ENCODE data around the gene TPK1. TPM values are rescaled to one million over a fixed set of nuclear protein-coding genes. Genes with fewer than 3 reads are reported as not detected.
"Not testable (repeated sequence)": the region's sequence is repeated elsewhere in the genome, so short reads cannot be mapped to it uniquely, and the experiment has no call there.

The TPK1 gene
- total RNA-seq, 2 donors from 2014 or later = 9.9 to 16.1 TPM

DNA sequence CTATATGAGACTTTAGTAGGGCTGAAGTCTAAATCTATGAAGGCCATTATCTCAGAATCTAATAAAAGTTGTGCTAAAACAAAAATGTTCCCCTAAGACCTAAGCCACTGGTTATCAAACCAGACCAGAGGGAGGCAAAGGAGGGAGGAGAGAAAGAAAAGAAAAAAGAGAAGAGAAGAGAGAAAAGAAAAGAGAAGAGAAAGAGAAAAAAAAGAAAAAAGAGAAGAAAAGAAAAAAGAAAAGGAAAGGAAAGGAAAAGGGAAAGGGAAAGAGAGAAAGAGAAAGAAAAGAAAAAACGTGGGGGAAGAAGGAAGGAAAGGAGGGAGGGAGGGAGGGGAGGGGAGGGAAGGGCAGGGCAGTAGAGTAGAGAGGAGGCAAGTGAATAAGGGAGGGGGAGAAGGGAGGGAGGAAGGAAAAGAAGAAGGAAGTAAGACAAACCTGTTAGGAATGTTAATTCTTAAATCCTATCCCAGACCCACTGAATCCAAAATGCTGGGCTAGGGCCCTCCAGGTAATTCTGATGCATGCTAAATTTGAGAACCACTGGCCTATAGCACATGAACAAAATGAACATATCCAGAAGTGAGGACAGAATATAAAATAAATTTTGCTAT lies 98.9 kb downstream of the TPK1 start:
- intact Hi-C loops (cut with DNase I) = no loop called here
- DNase-seq (ENCODE audit: low spot score) = no peak

DNA sequence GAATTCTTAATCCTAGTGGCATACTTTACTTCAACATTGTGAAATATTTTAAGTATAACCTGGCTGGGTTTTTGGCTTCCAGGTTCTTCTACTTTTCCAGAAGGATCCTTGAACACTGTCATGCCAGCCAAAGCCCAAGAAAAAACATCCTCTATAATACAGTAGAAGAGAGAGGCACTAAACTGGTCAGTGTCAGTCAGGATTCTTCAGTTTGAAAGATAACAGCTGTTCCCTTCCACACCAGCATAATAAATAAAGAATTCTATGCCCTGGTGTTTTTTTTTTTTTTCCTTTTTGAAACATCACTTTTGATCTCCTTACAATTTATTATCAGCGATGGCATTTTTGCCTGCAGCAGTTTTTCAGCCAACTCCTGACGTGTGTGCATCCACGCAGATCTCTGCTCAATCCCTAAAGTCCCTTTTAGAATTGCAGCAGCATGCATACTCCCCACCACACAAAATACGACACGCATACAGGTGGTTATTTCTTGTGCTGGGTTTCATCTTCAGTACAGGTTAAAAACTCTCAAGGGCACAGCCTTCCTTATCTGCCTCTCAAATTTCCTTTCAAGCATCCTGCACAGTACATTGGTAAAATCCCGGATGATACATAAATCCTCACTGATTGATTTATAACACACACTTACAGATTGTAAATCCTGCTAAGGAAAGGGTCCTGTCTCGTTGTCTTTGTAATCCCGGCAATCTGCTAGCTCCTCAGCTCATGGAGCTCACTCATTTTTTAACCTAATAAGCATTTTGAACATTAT lies 100.2 kb downstream of the TPK1 start:
- no peak for DNase-seq (ENCODE audit: low spot score)
- intact Hi-C loops (cut with DNase I) = no loop called here

DNA sequence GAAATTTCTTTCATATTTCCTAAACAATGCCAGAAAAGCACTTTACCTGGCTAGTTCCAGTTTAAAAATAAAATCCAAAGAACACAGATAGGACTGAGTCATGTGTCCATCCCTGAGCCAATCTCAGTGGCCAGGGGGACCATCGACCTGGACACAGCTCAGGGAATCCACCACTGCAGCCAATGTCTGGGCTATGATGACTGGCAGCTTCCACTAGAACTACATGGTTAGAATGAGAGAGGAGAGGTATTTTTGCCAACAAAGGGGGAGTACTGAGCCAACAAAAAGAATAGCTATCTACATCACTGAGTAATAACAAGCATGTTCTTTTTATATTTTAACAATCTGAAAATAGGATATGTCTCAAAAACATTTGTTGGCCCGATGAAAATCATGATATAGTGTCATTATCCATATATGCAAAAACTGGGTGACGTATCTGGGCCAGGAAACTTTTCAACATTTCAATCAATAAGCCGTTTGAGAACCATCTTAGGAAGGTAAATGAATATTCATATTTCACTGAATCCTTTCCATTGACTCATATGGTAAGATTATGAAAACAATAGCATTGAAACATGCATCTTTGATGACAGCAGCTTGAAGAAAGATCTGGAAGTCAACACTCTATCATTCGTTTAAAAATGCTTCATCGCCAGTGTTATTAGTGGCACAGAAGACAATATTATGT lies 104.0 kb downstream of the TPK1 start:
- intact Hi-C loops (cut with DNase I) = no loop called here
- DNase-seq (ENCODE audit: low spot score) = no peak

DNA sequence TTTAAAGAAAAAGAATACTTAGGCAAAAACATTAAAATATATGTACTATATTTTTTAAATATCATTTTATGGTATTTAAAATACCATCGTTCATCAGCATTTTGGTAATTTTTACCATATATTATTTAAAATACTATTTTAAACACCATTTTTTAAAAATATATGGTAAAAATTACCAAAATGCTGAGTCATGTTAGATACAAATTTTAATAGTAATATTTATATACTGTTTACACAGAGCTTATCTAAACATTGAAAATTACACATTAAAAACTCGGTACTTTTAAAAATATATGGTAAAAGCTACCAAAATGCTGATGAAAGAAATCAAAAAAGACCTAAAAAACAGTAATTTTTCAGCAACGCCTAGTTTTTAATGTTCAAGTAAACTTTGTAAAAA lies 105.6 kb downstream of the TPK1 start:
- DNase-seq (ENCODE audit: low spot score) = no peak
- intact Hi-C loops (cut with DNase I) = no loop called here

DNA sequence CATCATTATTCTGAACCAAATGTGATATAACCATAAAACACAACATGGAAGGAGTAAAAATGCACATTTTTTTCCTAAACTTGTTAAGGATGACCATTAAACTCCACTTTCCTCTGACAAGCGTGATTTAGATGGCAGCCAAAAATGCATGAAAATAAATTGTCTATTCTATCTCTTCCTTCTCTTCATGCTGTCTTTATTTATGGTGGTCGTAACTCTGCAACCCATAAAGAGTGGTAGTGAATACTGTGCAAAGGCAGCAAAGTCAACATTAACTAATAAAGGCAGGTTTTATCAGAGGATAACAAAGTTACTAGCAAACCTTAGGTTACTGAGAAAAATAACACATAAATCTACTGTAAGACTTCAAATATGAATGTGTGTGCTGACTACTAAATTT lies 106.6 kb downstream of the TPK1 start:
- intact Hi-C loops (cut with DNase I) = no loop called here
- DNase-seq (ENCODE audit: low spot score) = no peak

DNA sequence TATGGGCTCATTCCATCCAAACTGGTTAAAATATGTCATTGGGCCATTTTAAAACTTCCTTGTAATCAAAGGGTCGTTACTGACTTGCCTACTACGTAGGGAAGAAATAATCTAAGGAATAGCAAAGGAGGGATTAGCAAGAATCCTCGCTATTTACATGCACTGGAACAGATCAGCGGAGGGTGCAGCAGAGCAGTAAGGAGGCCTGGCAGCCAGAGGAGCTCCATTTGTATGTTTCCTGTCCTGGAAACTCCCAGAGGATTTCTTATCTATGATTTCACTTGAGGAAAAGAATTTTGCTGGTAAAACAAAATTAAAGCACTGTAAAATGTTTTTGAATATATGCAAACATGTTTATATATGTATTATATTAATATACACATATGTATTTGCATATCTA lies 107.3 kb downstream of the TPK1 start:
- intact Hi-C loops (cut with DNase I) = no loop called here
- no peak for DNase-seq (ENCODE audit: low spot score)

DNA sequence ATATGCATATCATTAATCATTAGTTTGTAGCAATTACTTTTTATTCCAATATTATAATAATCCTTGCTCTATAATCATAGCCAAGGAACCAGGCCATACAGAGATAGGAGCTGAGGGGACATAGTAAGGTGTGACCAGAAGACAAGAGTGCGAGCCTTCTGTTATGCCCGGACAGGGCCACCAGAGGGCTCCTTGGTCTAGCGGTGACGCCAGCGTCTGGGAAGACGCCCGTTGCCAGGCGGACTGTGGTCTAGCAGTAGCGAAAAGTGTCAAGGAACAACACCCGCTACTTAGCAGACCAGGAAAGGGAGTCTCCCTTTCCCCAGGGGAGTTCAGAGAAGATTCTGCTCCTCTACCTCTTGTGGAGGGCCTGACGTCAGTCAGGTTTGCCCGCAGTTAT lies 109.0 kb downstream of the TPK1 start:
- DNase-seq (ENCODE audit: low spot score); intact Hi-C loops (cut with DNase I): not testable (repeated sequence)

DNA sequence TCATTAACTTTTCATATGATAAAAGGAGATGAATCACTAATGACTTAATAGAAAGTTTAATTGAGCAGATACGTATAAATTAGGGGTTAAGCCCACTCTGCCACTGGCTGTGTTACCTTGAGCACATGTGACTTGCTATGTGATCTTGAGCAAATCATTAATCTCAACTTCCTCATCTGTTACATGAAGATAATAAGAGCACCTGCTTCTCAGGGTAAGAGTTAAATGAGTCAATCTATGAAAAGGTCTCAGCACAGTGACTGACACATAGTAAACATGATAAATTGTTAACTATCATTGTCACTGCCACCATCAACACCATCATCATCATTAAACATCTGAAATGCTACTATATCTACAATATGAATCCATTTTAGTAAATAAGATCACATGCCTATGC lies 110.8 kb downstream of the TPK1 start:
- DNase-seq (ENCODE audit: low spot score) = no peak
- intact Hi-C loops (cut with DNase I) = no loop called here

DNA sequence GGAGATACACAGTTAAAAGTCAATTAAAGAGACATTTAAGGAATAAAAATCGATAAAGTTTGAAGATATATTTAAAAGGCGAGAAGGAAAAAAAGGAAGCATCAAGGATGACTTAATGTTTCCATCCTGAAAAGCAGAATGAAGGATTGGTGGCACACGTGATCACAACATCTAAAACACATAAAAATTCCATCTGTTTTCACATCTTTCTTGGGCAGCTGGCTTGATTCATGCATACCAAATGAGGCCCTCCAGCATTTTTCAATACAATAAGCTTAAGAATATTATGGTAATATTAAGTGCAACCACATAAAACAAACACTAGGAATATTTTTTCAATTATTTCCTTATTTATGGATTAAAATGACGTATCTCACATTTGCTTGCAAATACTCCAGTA lies 112.6 kb downstream of the TPK1 start:
- intact Hi-C loops (cut with DNase I) = no loop called here
- no peak for DNase-seq (ENCODE audit: low spot score)

DNA sequence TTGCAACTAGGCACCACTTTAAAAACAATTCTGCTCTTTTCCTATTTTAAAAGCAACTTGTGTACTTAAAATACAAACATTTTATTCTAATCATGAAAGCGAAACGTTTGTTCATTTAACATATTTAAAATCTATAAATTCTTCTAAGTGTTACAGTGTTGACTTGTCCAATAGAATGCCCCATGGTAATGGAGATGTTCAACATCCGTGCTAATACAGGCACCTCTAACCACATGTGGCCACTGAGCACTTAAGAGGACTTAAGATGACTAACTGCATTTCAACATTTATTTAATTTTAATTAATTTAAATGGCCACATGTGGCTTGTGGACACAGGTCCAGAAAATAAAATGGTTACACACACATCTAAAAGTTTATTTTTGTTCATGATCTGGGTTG lies 115.1 kb downstream of the TPK1 start:
- intact Hi-C loops (cut with DNase I) = no loop called here

DNA sequence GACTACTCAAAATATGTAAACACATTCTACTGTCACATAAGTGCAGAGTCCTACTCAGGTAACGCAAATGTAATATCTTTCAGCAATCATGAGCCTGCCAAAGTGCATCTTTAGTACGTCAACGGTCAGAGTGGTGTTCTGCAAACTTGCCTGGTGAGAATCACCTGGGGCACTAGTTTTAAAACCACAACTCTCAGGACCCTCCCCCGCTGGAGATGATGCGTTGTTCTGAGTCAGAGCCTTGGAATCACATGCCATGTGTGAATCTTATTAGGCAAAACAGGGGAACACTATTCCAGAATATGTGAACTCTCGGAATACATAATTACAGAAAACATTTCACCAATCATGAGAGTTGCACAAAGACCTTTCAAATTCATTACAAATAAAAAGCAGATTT lies 115.7 kb downstream of the TPK1 start:
- intact Hi-C loops (cut with DNase I) = no loop called here
- DNase-seq (ENCODE audit: low spot score) = no peak

More for the DNA sequence above, 115.1 kb downstream of the TPK1 start:
- DNase-seq (ENCODE audit: low spot score) = no peak

DNA sequence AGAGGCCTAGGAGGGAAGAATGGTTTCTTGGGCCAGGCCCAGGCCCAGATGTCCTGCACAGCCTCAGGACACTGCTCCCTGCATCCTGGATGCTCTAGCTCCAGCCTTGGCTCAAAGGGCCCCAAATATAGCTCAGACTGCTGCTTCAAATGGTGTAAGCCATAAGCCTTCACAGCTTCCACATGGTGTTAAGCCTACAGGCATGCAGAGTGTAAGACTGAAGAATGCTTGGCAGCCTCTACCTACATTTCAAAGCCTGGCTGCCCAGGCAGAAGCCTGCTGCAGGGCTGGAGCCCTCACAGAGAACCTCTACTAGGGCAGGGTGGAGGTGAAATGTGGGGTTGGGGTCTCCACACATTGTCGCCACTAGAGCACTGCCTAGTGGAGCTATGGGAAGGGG lies 118.1 kb downstream of the TPK1 start:
- intact Hi-C loops (cut with DNase I) = no loop called here
- no peak for DNase-seq (ENCODE audit: low spot score)

DNA sequence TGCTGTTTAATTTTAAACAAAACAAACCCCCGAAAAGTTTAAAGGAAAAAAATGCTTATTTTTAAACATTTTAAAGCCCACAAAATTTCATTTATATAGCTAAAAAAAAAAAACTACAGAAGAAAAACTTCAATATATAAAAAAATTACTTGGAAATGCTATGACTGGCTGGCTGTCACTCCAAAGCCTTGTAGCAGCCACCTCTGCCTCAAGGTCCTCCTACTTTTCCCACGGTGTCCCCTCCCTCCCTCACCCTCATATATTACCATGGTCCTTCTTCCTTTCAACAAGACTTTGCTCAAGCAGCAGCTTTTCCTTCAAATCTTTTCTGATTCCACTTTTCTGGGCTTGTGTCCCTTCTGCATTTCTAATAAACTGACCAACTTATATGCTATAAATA lies 122.0 kb downstream of the TPK1 start:
- intact Hi-C loops (cut with DNase I) = no loop called here
- DNase-seq (ENCODE audit: low spot score) = no peak

DNA sequence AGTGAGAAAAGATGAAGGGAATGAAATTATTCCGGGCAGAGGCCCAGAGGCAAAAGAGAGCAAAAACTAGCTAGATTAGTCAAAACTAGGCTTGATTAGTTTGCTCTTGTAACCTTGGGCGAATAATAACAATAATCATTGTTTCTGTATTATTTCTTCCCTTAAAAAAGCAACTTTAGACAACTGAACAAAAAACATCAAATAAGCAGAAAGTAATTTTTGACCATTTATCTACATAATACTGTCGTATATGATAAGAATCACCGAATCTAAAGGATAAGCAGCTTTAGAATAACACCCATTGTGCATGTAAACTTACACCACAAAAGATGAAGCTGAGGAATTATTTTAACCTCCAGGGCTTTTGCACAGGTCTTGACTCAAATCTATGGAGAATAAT lies 125.1 kb downstream of the TPK1 start:
- intact Hi-C loops (cut with DNase I) = no loop called here
- no peak for DNase-seq (ENCODE audit: low spot score)

DNA sequence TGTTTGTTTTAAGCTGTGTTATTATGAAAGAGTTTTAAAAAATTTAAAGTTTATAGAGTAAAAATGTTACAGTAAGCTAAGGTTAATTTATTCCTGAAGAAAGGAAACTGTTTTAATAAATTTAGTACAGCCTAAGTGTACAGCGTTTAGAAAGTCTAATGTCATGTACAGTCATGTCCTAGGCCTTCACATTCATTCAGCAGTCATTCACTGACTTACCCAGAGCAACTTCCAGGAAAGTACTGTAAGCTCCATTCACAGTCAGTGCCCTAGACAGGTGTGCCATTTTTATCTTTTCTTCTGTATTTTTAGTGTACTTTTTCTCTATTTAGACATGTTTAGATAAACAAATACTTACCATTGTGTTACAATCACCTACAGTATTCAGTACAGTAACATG lies 126.8 kb downstream of the TPK1 start:
- no peak for DNase-seq (ENCODE audit: low spot score)
- intact Hi-C loops (cut with DNase I) = no loop called here

DNA sequence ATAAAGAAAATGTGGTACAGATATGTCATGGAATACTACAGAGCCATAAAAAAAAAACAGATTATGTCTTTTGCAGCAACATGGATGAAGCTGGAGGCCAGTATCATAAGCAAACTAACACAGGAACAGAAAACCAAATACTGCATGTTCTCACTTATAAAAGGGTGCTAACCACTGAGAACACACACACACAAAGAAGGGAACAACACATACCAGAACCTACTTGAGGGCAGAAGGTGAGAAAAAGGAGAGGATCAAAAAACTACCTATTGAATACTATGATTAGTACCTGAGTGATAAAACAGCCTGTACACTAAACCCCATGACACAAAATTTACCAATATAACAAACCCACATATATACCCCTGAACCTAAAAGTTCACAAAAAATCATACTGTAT lies 144.6 kb downstream of the TPK1 start:
- no peak for DNase-seq (ENCODE audit: low spot score)
- intact Hi-C loops (cut with DNase I) = no loop called here

DNA sequence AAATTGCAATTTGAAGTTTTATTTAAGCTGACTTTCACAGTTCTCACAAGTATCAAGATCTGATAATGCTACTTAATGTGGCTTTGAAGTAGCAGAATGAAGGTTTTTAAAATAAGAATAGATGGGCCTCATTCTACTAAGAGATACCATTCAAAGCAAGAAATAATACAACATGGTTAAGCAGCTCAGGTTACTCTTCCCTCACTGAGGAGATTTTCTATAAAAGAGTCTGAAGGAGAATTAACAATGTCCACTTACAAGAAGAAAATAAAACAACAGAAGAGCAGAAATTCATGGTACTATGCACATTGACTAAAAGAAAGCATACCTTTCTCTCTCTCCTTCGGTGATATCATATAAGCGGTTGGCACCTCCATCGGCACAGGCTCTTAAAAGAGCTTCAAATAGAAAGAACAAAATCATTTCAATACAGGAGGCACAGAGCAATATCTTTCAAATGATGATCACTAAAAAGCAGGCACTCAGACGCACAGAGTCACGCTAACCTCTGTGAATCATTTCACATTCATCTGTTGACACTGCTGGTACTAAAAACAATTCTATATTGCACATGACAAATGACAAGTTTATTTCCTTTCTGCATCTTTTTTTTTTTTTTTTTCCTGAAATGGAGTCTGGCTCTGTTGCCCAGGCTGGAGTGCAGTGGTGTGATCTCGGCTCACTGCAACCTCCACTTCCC lies 153.1 kb downstream of the TPK1 start:
- DNase-seq (ENCODE audit: low spot score) = no peak
- intact Hi-C loops (cut with DNase I) = no loop called here

DNA sequence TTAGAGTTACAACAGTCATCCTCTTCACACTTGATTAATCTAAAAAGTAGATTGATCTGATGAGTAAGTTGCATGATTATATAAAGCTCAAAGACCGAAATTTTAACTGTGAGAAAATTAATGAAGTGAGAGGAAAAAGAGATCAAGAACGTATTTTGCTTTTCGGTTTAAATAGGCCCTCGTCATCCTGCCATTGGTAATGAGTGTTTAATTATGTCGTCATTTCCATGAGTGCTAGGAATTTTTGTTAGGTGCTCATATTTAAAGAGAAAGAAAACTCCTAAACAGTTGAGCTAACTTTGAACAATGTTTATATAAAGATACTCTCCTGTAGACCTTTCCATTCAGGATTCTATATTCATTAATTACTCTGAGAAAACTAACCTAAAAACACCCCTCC lies 159.4 kb downstream of the TPK1 start:
- no peak for DNase-seq (ENCODE audit: low spot score)
- intact Hi-C loops (cut with DNase I) = no loop called here

DNA sequence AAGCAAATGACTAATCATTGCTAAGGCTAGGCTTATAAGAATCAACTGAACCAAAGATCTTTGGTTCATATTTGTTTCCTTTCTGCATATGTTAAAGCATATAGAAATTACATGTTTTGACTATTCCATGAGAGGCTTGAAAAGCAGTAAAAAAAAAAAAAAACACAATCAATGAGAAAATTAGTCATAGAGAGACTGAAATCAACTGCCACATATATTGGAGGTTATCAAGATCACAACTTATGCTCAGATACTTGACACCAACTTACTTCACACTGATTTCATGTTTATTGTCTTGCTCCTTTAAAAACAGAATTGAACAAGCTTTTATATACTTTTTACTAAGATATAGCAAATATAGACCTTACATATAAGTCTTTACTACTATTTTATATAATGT lies 161.3 kb downstream of the TPK1 start:
- DNase-seq (ENCODE audit: low spot score) = no peak
- intact Hi-C loops (cut with DNase I) = no loop called here

DNA sequence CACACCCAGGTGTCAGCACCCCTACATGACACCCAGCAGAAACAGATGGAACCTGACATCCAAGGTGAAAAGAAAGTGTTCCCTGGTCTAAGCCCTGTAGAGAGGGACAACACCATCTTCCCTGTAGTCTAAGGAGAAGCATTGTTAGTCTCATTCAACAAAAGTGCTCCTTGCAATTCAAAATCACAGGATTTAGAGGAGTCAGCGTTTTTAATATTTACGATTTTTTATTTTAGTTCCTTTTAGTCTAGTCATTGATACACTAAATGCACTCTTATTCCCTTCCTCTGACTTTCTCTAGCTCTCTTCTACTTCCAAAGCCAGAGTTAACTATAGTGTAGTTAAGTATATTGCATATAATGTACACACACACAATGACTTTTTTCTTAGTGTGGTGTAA lies 163.0 kb downstream of the TPK1 start:
- DNase-seq (ENCODE audit: low spot score) = no peak
- intact Hi-C loops (cut with DNase I) = no loop called here
